ENCODE data around the gene TIMM22. TPM values are rescaled to one million over a fixed set of nuclear protein-coding genes. Genes with fewer than 3 reads are reported as not detected.

The TIMM22 gene
- total RNA-seq, 3 donors from 2014 or later: 8.2 to 11.4 (median 10.1) TPM

- Histone ChIP-seq H3K4me3 (no peak overlapping the region), H3K9me3 (no peaks in the 10 kb centered on the region), H3K4me1 (ENCODE audit: low read depth) (no peaks in the 10 kb centered on the region), H3K36me3 (ENCODE audit: low read depth) (no peaks in the 10 kb centered on the region)
- intact Hi-C loops (cut with DNase I, micrococcal nuclease): no loop called here
- no peak for TF ChIP-seq CTCF (IDR thresholded peaks at IDR 0.05)
- ATAC-seq: no peak
- no peak for DNase-seq
Measured at GRCh38 chr17:1037238-1037879, 40.4 kb downstream of the TIMM22 start.

GRCh38 chr17:1038459-1039122, 41.7 kb downstream of the TIMM22 start:
- no peak for TF ChIP-seq CTCF (IDR thresholded peaks at IDR 0.05)
- intact Hi-C loops (cut with DNase I, micrococcal nuclease): no loop called here
- H3K36me3 ChIP-seq (ENCODE audit: low read depth): no peaks in the 10 kb centered on the region
- H3K4me1 ChIP-seq (ENCODE audit: low read depth): no peaks in the 10 kb centered on the region
- H3K4me3 ChIP-seq: no peak overlapping the region
- ATAC-seq: no peak
- DNase-seq: no peak
- H3K9me3 ChIP-seq: no peaks in the 10 kb centered on the region

- TF ChIP-seq CTCF (IDR thresholded peaks at IDR 0.05): no peak
- no peaks in the 10 kb centered on the region for H3K9me3 ChIP-seq
- H3K4me3 ChIP-seq: no peak overlapping the region
- DNase-seq (no peak), ATAC-seq (no peak)
- intact Hi-C loops (cut with DNase I, micrococcal nuclease): no loop called here
- H3K4me1 ChIP-seq (ENCODE audit: low read depth): no peaks in the 10 kb centered on the region
- H3K36me3 ChIP-seq (ENCODE audit: low read depth): no peaks in the 10 kb centered on the region
Measured at GRCh38 chr17:1039123-1039507, 42.2 kb downstream of the TIMM22 start.

GRCh38 chr17:1039511-1040215, 42.7 kb downstream of the TIMM22 start:
- peak; percentile 45 to 81 (median 63) for DNase-seq

GRCh38 chr17:1040216-1040600, 43.3 kb downstream of the TIMM22 start:
- intact Hi-C loops (cut with DNase I, micrococcal nuclease): no loop called here
- Histone ChIP-seq H3K4me3 (no peak overlapping the region), H3K36me3 (ENCODE audit: low read depth) (no peaks in the 10 kb centered on the region), H3K9me3 (no peaks in the 10 kb centered on the region), H3K4me1 (ENCODE audit: low read depth) (no peaks in the 10 kb centered on the region)
- TF ChIP-seq CTCF (IDR thresholded peaks at IDR 0.05): no peak
- ATAC-seq: no peak
- DNase-seq: peak in 1 of 3 donors; percentile 47

More at GRCh38 chr17:1039511-1040215, 42.7 kb downstream of the TIMM22 start:
- no peak for TF ChIP-seq CTCF (IDR thresholded peaks at IDR 0.05)
- no peaks in the 10 kb centered on the region for H3K9me3 ChIP-seq
- intact Hi-C loops (cut with DNase I, micrococcal nuclease): no loop called here
- peak; percentile 60 for ATAC-seq
- no peaks in the 10 kb centered on the region for H3K4me1 ChIP-seq (ENCODE audit: low read depth)
- H3K4me3 ChIP-seq: no peak overlapping the region
- no peaks in the 10 kb centered on the region for H3K36me3 ChIP-seq (ENCODE audit: low read depth)
